Measurements from ENCODE around the gene ANKS1A.

The ANKS1A gene

GRCh38 chr6:35049900-35050756 is 161.1 kb downstream of the ANKS1A start:
- TF ChIP-seq USF1 (IDR thresholded peaks at IDR 0.05) (no peak), RAD21 (IDR thresholded peaks at IDR 0.05; ENCODE audit: low read depth) (no peak), FOXM1 (IDR thresholded peaks at IDR 0.05; ENCODE audit: borderline replicate concordance, low read depth) (no peak), ZBTB7A (IDR thresholded peaks at IDR 0.05; ENCODE audit: low read depth) (no peak), TAF1 (IDR thresholded peaks at IDR 0.05; ENCODE audit: low read depth) (no peak), TEAD4 (IDR thresholded peaks at IDR 0.05) (no peak), CREB1 (IDR thresholded peaks at IDR 0.05; ENCODE audit: low read depth) (no peak), EGR1 (IDR thresholded peaks at IDR 0.05) (no peak), TCF12 (IDR thresholded peaks at IDR 0.05; ENCODE audit: low read depth) (no peak), EP300 (IDR thresholded peaks at IDR 0.05; ENCODE audit: borderline replicate concordance) (no peak), REST (IDR thresholded peaks at IDR 0.05; ENCODE audit: low read depth) (no peak)

- TF ChIP-seq CEBPB (IDR thresholded peaks at IDR 0.05): no peak
- no peak for TF ChIP-seq NFIC (IDR thresholded peaks at IDR 0.05)
- no peak for TF ChIP-seq TAF1 (IDR thresholded peaks at IDR 0.05; ENCODE audit: low read depth)
- no peak for TF ChIP-seq REST (IDR thresholded peaks at IDR 0.05; ENCODE audit: low read depth)
- TF ChIP-seq YY1 (IDR thresholded peaks at IDR 0.05; ENCODE audit: low read depth): no peak
These were observed 161.8 kb downstream of the ANKS1A start for GRCh38 chr6:35050757-35051330.

GRCh38 chr6:35051396-35051795 is 162.3 kb downstream of the ANKS1A start:
- TF ChIP-seq EGR1 (IDR thresholded peaks at IDR 0.05) (no peak), MAX (IDR thresholded peaks at IDR 0.05) (no peak), CEBPB (IDR thresholded peaks at IDR 0.05) (no peak), FOXM1 (IDR thresholded peaks at IDR 0.05; ENCODE audit: borderline replicate concordance, low read depth) (no peak), TEAD4 (IDR thresholded peaks at IDR 0.05) (no peak), USF1 (IDR thresholded peaks at IDR 0.05) (no peak), EP300 (IDR thresholded peaks at IDR 0.05; ENCODE audit: borderline replicate concordance) (no peak), NFIC (IDR thresholded peaks at IDR 0.05) (no peak), REST (IDR thresholded peaks at IDR 0.05; ENCODE audit: low read depth) (no peak), YY1 (IDR thresholded peaks at IDR 0.05; ENCODE audit: low read depth) (no peak), ZBTB7A (IDR thresholded peaks at IDR 0.05; ENCODE audit: low read depth) (no peak), CREB1 (IDR thresholded peaks at IDR 0.05; ENCODE audit: low read depth) (no peak), RAD21 (IDR thresholded peaks at IDR 0.05; ENCODE audit: low read depth) (no peak), TAF1 (IDR thresholded peaks at IDR 0.05; ENCODE audit: low read depth) (no peak), TCF12 (IDR thresholded peaks at IDR 0.05; ENCODE audit: low read depth) (no peak)

GRCh38 chr6:35051997-35052583 is 163.0 kb downstream of the ANKS1A start:
- TF ChIP-seq TEAD4 (IDR thresholded peaks at IDR 0.05): no peak
- TF ChIP-seq FOXM1 (IDR thresholded peaks at IDR 0.05; ENCODE audit: borderline replicate concordance, low read depth): no peak
- no peak for TF ChIP-seq REST (IDR thresholded peaks at IDR 0.05; ENCODE audit: low read depth)
- no peak for TF ChIP-seq CEBPB (IDR thresholded peaks at IDR 0.05)
- no peak for TF ChIP-seq CREB1 (IDR thresholded peaks at IDR 0.05; ENCODE audit: low read depth)
- no peak for TF ChIP-seq TCF12 (IDR thresholded peaks at IDR 0.05; ENCODE audit: low read depth)
- no peak for TF ChIP-seq EGR1 (IDR thresholded peaks at IDR 0.05)
- TF ChIP-seq EP300 (IDR thresholded peaks at IDR 0.05; ENCODE audit: borderline replicate concordance): no peak
- TF ChIP-seq NFIC (IDR thresholded peaks at IDR 0.05): no peak
- no peak for TF ChIP-seq MAX (IDR thresholded peaks at IDR 0.05)
- TF ChIP-seq YY1 (IDR thresholded peaks at IDR 0.05; ENCODE audit: low read depth): no peak
- TF ChIP-seq ZBTB7A (IDR thresholded peaks at IDR 0.05; ENCODE audit: low read depth): no peak
